Esophagus muscularis mucosa (tissue), 4 donors: ENCODE data around the gene CYB5RL.

Experiments
- EP300 ChIP-seq: sonication (generic); formaldehyde crosslinking; IDR thresholded peaks from one replicate; pipeline ENCODE4 v1.6.1; 2017; ENCODE audit warnings: antibody characterized with exemption
- POLR2A ChIP-seq: fragments of 450-650 bp; IDR thresholded peaks from one replicate; pipeline ENCODE4 v1.6.1; 2017; ENCODE audit warnings: antibody characterized with exemption, moderate library complexity, mild to moderate bottlenecking, low read depth
- TF ChIP-seq, protein P1 (sequence below), 3 experiments: fragments of 200-600 bp in 2 of 3; fragments of 450-650 bp in 1 of 3; sonication (generic) in 2 of 3; IDR thresholded peaks; one replicate each; pipeline ENCODE4 v1.5.1; 2017 to 2019; ENCODE audit warnings: antibody characterized with exemption in 3 of 3, mild to moderate bottlenecking in 2 of 3, moderate library complexity in 1 of 3

DNA sequence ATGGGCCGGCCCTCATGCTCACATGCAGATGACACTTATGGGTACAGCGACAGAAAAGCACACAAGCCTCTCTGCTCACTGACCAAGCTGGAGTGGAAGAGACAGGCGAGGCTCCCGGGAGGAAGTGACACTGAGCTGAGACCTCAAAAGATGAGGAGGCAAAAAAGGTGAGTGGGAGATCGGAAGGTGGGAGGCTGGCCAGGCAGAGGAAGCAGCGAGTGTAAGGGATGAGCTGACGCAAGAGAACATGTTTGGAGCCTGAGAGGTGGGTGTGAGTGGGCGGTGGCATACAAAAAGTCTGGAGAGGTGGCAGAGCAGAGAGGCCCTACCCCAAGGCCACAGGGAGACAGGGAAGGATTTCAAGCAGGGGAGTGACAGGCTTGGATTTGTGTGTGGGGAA is 28.8 kb downstream of the CYB5RL start:
- TF ChIP-seq, protein P1, sequence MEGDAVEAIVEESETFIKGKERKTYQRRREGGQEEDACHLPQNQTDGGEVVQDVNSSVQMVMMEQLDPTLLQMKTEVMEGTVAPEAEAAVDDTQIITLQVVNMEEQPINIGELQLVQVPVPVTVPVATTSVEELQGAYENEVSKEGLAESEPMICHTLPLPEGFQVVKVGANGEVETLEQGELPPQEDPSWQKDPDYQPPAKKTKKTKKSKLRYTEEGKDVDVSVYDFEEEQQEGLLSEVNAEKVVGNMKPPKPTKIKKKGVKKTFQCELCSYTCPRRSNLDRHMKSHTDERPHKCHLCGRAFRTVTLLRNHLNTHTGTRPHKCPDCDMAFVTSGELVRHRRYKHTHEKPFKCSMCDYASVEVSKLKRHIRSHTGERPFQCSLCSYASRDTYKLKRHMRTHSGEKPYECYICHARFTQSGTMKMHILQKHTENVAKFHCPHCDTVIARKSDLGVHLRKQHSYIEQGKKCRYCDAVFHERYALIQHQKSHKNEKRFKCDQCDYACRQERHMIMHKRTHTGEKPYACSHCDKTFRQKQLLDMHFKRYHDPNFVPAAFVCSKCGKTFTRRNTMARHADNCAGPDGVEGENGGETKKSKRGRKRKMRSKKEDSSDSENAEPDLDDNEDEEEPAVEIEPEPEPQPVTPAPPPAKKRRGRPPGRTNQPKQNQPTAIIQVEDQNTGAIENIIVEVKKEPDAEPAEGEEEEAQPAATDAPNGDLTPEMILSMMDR (IDR thresholded peaks at IDR 0.05) = no peak
- TF ChIP-seq EP300 (no peak), POLR2A (no peak)
